Loucy (cell line): ENCODE data around the gene AXDND1.

Experiments used
- EZH2phosphoT487 ChIP-seq: fragments of 200-600 bp; IDR thresholded peaks from 2 replicates; pipeline ENCODE4 v1.6.1; 2018; ENCODE audit warnings: antibody characterized with exemption, mild to moderate bottlenecking, moderate library complexity, borderline replicate concordance
- TF ChIP-seq, protein P1 (sequence below): fragments of 200-600 bp; sonication (generic); conservative IDR thresholded peaks from 2 replicates; pipeline ENCODE4 v1.5.1; 2014; ENCODE audit warnings: mild to moderate bottlenecking, antibody characterized with exemption, low read length

DNA sequence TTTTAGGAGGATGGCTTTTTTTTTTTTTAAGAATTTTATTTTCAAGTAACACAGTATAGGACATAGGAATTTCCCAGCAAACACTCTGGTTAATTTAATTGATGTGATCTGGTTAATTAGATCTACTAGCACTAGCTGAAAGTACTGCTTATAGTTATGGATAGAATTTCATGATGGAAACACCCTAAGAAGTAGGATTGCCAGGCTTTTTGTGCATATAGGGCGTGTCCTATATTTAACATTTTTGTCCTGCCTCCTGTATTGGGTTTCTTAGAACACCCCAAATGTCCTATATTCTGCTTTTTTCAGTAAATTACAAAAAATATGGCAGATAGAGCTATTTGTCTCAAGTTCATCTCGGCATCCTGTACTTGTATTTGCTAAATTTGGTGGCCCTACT lies 13.5 kb upstream of the AXDND1 start:
- TF ChIP-seq, protein P1, sequence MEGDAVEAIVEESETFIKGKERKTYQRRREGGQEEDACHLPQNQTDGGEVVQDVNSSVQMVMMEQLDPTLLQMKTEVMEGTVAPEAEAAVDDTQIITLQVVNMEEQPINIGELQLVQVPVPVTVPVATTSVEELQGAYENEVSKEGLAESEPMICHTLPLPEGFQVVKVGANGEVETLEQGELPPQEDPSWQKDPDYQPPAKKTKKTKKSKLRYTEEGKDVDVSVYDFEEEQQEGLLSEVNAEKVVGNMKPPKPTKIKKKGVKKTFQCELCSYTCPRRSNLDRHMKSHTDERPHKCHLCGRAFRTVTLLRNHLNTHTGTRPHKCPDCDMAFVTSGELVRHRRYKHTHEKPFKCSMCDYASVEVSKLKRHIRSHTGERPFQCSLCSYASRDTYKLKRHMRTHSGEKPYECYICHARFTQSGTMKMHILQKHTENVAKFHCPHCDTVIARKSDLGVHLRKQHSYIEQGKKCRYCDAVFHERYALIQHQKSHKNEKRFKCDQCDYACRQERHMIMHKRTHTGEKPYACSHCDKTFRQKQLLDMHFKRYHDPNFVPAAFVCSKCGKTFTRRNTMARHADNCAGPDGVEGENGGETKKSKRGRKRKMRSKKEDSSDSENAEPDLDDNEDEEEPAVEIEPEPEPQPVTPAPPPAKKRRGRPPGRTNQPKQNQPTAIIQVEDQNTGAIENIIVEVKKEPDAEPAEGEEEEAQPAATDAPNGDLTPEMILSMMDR, result no peak
- TF ChIP-seq EZH2phosphoT487, result no peak
